Ishikawa (cell line): Measurements from ENCODE around the gene GABRD.

Experiments
- EGR1 ChIP-seq: IDR thresholded peaks from 2 replicates; pipeline ENCODE4 v1.6.1; 2012
- EP300 ChIP-seq: IDR thresholded peaks from 2 replicates; pipeline ENCODE4 v1.6.1; 2012; ENCODE audit warnings: borderline replicate concordance
- NFIC ChIP-seq: IDR thresholded peaks from 2 replicates; pipeline ENCODE4 v1.6.1; 2012
- REST ChIP-seq: IDR thresholded peaks from 2 replicates; pipeline ENCODE4 v1.6.1; 2012; ENCODE audit warnings: low read depth, mild to moderate bottlenecking
- TAF1 ChIP-seq: IDR thresholded peaks from 2 replicates; pipeline ENCODE4 v1.6.1; 2012; ENCODE audit warnings: low read depth, mild to moderate bottlenecking
- USF1 ChIP-seq: IDR thresholded peaks from 2 replicates; pipeline ENCODE4 v1.6.1; 2012

- TF ChIP-seq EP300 (no peak), TAF1 (no peak), USF1 (no peak), REST (no peak), EGR1 (no peak), NFIC (no peak)
Observed at GRCh38 chr1:2049225-2049717, 30.1 kb downstream of the GABRD start.
